GM13977 (cell line): Measurements from ENCODE around the gene KCNJ2.

Source experiments
- DNase-seq: peaks from one replicate; pipeline ENCODE4 v3.0.0; 2012; ENCODE audit warnings: low spot score
- in situ Hi-C: fragments of 300-500 bp; cut with MboI; formaldehyde crosslinking; loops from one replicate; pipeline ENCODE4 v1.12.0; 2022; ENCODE audit warnings: low sequenced_read_pairs, low pct_unique_long_range_greater_than_20kb, mixed read lengths, inconsistent platforms; ENCODE audit not compliant: unreplicated experiment
- TF ChIP-seq, protein P1 (sequence below): IDR thresholded peaks from 2 replicates; pipeline ENCODE4 v1.5.1; 2012; ENCODE audit warnings: mild to moderate bottlenecking, control low read depth; ENCODE audit not compliant: insufficient read depth; ENCODE audit errors: extremely low read depth, missing control alignments

KCNJ2 gene

DNA sequence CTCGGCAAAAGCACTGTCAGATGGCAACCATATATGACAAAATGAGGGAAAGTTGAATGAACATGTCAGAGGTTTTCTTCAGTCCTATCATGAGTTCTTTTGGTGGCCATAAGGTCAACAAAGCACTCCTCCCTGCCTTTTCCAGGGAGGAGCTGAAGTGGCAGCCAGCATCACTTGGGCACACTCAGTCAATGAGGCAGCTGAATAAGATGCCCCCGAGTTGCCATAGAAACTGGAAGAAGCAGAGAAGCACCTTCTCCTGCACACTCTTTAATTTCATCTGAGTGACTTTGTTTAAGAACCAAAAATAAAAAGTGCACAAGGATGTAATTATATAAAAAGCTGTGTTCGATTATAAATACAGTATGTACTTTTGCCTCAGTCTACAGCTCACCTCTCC is 16.0 kb downstream of the KCNJ2 start:
- TF ChIP-seq, protein P1, sequence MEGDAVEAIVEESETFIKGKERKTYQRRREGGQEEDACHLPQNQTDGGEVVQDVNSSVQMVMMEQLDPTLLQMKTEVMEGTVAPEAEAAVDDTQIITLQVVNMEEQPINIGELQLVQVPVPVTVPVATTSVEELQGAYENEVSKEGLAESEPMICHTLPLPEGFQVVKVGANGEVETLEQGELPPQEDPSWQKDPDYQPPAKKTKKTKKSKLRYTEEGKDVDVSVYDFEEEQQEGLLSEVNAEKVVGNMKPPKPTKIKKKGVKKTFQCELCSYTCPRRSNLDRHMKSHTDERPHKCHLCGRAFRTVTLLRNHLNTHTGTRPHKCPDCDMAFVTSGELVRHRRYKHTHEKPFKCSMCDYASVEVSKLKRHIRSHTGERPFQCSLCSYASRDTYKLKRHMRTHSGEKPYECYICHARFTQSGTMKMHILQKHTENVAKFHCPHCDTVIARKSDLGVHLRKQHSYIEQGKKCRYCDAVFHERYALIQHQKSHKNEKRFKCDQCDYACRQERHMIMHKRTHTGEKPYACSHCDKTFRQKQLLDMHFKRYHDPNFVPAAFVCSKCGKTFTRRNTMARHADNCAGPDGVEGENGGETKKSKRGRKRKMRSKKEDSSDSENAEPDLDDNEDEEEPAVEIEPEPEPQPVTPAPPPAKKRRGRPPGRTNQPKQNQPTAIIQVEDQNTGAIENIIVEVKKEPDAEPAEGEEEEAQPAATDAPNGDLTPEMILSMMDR = no peak
- in situ Hi-C loops = no loop called here
- no peak for DNase-seq

DNA sequence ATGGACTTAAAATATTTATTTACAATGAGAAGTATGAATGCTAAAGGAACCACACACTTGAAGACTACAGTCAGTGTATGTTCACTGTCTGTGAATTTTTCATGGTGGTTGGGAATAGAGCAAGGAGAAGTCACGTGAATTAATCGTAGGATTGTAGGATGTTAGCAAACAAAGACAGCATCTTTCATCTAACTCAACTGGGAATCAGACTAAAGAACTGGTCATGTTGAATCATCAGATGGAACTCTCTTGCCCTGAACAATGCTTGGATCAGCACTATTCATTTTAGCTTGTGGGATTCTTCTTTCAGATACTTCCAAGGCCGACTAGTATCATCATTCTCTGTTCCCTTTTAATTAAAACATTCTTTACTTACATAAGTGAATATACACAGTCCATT is 18.1 kb downstream of the KCNJ2 start:
- TF ChIP-seq, protein P1 = no peak
- in situ Hi-C loops = no loop called here
- no peak for DNase-seq

DNA sequence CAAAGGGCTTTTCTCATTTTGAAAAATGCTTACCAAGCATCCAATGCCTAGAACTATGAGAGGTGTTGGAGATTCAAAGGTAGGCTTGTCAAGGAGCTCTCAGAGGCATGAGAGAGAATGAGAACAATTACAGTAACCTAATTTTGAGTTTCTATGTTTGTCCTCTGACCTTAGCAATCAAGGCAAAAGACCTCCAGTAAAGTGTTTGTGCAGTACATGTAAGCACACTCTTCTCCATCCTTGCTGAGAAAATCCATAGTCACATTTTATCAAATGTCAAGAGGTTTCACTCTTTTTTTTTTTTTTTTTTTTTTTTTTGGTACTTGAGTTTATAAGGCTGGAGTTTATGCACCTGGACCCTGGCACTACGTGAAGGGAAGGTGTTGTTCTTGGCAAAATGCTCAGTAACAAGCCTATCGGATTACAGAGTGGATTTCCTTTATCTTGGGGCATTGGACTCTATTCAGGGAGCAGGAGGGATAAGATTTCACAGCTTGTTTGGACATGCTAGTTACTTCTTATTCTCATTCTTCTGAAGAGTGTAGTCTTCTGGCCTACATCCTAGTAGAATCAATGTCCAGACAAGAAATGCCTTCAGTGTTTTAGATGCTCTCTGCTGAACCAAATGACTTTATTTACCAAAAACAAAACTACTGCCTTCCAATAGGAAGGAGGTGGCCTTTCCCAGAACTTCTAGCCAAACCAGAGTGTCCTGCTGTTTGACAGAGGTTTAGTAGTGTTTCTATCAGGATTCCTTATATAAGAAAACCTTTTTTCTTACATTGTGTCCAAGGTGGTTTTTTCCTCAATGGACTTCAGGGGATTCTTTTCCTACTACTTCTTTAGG is 21.9 kb downstream of the KCNJ2 start:
- no peak for DNase-seq
- TF ChIP-seq, protein P1 = no peak
- in situ Hi-C loops = no loop called here

DNA sequence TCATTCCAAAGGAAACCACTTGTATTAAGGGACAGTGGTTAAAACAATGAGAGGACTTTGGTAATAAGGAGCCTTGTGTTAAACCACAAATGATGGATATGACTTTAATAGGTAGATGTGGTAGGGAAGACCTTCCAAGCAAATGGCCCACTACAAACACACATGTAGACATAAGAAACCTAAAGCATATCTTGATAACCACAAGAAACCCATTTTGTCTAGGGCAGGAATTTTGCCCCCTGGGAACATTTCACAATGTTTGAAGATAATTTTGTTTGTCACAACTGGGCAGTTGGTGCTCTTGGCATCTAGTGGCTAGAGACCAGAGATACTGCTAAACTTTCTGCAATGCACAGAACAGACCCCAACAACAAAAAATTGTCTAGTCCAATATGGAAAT is 25.8 kb downstream of the KCNJ2 start:
- TF ChIP-seq, protein P1 = no peak
- no peak for DNase-seq
- in situ Hi-C loops = no loop called here

DNA sequence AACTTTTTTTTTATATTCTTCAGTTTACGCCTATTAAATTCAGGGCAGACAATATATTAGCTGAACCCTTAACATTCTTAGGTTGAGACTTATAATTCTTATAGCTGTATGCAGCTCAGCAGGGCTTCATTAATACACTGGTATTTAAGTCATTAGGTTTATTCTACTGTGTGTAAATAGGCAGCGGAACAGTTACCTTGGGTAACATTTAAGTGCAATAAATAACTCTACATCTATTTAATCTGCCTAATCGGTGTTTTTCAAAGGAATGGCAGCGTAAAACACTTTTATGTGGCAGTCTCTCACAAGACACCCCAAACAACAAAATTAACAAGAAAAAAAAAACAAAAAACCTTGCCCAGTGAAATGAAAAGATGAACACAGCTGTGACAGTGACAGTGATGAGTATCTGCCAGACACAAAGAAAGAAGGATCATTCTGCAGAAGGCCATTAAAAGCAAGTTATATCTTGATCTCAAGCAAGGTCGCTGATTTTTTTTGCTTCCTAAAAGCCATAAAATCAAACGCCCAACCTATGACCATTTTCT is 32.6 kb downstream of the KCNJ2 start:
- in situ Hi-C loops = no loop called here
- TF ChIP-seq, protein P1 = no peak

DNA sequence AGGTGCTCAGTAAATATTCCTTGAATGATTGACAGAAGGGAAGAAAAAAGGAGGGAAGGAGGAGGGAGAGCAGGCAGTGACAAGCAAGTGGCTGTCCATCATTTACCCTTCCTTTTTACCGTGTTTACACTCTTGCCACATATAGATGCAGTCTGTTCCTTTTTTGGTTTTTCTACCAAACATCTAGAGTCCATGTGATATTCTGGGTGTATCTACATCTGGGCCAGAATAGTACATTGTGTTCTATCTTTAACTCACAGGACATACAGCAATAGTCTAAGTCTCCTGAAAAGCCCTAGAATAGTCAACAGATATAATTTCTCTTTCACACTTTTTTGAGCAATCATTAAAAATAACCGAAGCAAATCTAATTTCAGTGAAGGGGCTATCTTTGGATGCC is 33.5 kb downstream of the KCNJ2 start:
- in situ Hi-C loops = no loop called here

More for the DNA sequence above, 32.6 kb downstream of the KCNJ2 start:
- DNase-seq = no peak

More for the DNA sequence above, 33.5 kb downstream of the KCNJ2 start:
- no peak for DNase-seq
- TF ChIP-seq, protein P1 = no peak
